Amygdala (tissue), 56 donors: ENCODE results near the gene MSANTD1.
"Not testable (repeated sequence)": the region's sequence is repeated elsewhere in the genome, so short reads cannot be mapped to it uniquely, and the experiment has no call there.

Experiments used
- DNase-seq, 56 donors: peaks; one replicate each; lab custom pipeline; 2025; lab: John Stamatoyannopoulos, UW

MSANTD1 gene

GRCh38 chr4:3299122-3299975 lies 50.4 kb downstream of the MSANTD1 start:
- peak in 3 of 56 donors; percentile 29 to 45 (median 33) for DNase-seq

GRCh38 chr4:3299976-3300671 lies 51.2 kb downstream of the MSANTD1 start:
- DNase-seq: no peak

- DNase-seq: not testable (repeated sequence)
These were observed 51.9 kb downstream of the MSANTD1 start for GRCh38 chr4:3300882-3301281.

- DNase-seq: no peak
These were observed 52.7 kb downstream of the MSANTD1 start for GRCh38 chr4:3301450-3302172.

GRCh38 chr4:3302173-3302785 lies 53.3 kb downstream of the MSANTD1 start:
- DNase-seq: no peak

- no peak for DNase-seq
These were observed 54.0 kb downstream of the MSANTD1 start for GRCh38 chr4:3302786-3303564.

GRCh38 chr4:3303565-3303824 lies 54.5 kb downstream of the MSANTD1 start:
- DNase-seq: no peak

GRCh38 chr4:3303923-3304710 lies 55.2 kb downstream of the MSANTD1 start:
- DNase-seq: no peak

- peak in 23 of 56 donors; percentile 22 to 83 (median 46) for DNase-seq
These were observed 56.1 kb downstream of the MSANTD1 start for GRCh38 chr4:3304831-3305609.

GRCh38 chr4:3305610-3306371 lies 56.8 kb downstream of the MSANTD1 start:
- DNase-seq: peak in 20 of 56 donors; percentile 14 to 62 (median 41)
